Progenitor cell of endocrine pancreas (in vitro differentiated cells): ENCODE data around the gene TMED8. TPM values are rescaled to one million over a fixed set of nuclear protein-coding genes. Genes with fewer than 3 reads are reported as not detected.
A peak's percentile ranks its signal among the peaks of the same experiment; 100 is the strongest.

Experiments used
- DNase-seq: peaks from one replicate; pipeline ENCODE4 v3.0.0; 2021; ENCODE audit warnings: low spot score; ENCODE audit not compliant: unreplicated experiment
- H3K27ac Mint-ChIP-seq: 2 replicates; pipeline ENCODE4 v1.8.0; 2021; ENCODE audit warnings: mild to moderate bottlenecking, moderate library complexity, mixed read lengths
- H3K27me3 Mint-ChIP-seq: 2 replicates; pipeline ENCODE4 v1.8.0; 2021; ENCODE audit warnings: mixed read lengths
- H3K36me3 Mint-ChIP-seq: 2 replicates; pipeline ENCODE4 v1.8.0; 2022; ENCODE audit warnings: mixed read lengths; ENCODE audit not compliant: insufficient read depth
- H3K4me1 Mint-ChIP-seq: 2 replicates; pipeline ENCODE4 v1.8.0; 2021; ENCODE audit warnings: low read depth, mixed read lengths
- H3K4me3 Mint-ChIP-seq: 2 replicates; pipeline ENCODE4 v1.8.0; 2021; ENCODE audit warnings: low read depth, mild to moderate bottlenecking, moderate library complexity, mixed read lengths
- H3K9me3 Mint-ChIP-seq: 2 replicates; pipeline ENCODE4 v1.8.0; 2021; ENCODE audit warnings: low read depth, mixed read lengths
- total RNA-seq: library from RNA; stranded (reverse); gene quantifications from 2 replicates; pipeline ENCODE4 v1.2.1, GENCODE V29; 2021
- TF ChIP-seq, protein P1 (sequence below): fragments of 200-600 bp; sonication (generic); IDR thresholded peaks from one replicate; pipeline ENCODE4 v1.5.0; 2021; ENCODE audit warnings: antibody characterized with exemption, mild to moderate bottlenecking; ENCODE audit not compliant: unreplicated experiment

TMED8 gene
- total RNA-seq, 1 donor from 2014 or later = 18.7 TPM

DNA sequence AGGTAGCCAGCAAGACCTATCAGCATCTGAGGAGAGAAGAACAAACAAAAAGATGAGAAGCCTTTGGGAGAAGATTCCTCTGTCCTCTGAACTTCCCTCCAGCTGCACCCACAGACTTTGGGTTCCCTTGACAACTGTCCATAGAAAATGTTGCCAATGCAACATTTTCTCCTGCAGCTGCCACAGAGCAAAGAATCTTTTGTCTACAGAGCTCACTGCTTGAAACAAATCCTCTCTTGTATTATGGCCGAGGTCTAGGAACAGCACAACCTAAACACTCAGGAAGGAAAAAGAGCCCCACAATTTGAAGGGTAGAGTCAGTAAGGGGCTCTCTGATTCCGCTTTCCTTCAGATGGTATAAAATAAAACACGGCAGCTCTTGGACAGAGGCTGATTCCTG, 70.5 kb downstream of the TMED8 start:
- Mint-ChIP-seq H3K9me3 (no peaks in the 10 kb centered on the region), H3K27me3 (no peaks in the 10 kb centered on the region), H3K27ac (no peak overlapping the region), H3K4me1 (no peaks in the 10 kb centered on the region), H3K36me3 (peaks cover 10% of the 10 kb centered on the region), H3K4me3 (no peak overlapping the region)
- TF ChIP-seq, protein P1, sequence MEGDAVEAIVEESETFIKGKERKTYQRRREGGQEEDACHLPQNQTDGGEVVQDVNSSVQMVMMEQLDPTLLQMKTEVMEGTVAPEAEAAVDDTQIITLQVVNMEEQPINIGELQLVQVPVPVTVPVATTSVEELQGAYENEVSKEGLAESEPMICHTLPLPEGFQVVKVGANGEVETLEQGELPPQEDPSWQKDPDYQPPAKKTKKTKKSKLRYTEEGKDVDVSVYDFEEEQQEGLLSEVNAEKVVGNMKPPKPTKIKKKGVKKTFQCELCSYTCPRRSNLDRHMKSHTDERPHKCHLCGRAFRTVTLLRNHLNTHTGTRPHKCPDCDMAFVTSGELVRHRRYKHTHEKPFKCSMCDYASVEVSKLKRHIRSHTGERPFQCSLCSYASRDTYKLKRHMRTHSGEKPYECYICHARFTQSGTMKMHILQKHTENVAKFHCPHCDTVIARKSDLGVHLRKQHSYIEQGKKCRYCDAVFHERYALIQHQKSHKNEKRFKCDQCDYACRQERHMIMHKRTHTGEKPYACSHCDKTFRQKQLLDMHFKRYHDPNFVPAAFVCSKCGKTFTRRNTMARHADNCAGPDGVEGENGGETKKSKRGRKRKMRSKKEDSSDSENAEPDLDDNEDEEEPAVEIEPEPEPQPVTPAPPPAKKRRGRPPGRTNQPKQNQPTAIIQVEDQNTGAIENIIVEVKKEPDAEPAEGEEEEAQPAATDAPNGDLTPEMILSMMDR = no peak
- DNase-seq = no peak

- H3K4me1 Mint-ChIP-seq = no peaks in the 10 kb centered on the region
- no peaks in the 10 kb centered on the region for H3K9me3 Mint-ChIP-seq
- H3K27ac Mint-ChIP-seq = no peak overlapping the region
- H3K36me3 Mint-ChIP-seq = peaks cover 7% of the 10 kb centered on the region
- no peak overlapping the region for H3K4me3 Mint-ChIP-seq
- TF ChIP-seq, protein P1 = no peak
- DNase-seq = no peak
- H3K27me3 Mint-ChIP-seq = no peaks in the 10 kb centered on the region
These were observed 71.2 kb downstream of the TMED8 start for GRCh38 chr14:77305696-77306095.

GRCh38 chr14:77303417-77304156, 73.3 kb downstream of the TMED8 start:
- TF ChIP-seq, protein P1 = no peak
- H3K4me3 Mint-ChIP-seq = no peak overlapping the region
- peaks cover 6% of the 10 kb centered on the region for H3K36me3 Mint-ChIP-seq
- H3K9me3 Mint-ChIP-seq = no peaks in the 10 kb centered on the region
- no peaks in the 10 kb centered on the region for H3K4me1 Mint-ChIP-seq
- no peaks in the 10 kb centered on the region for H3K27me3 Mint-ChIP-seq
- no peak overlapping the region for H3K27ac Mint-ChIP-seq
- no peak for DNase-seq

DNA sequence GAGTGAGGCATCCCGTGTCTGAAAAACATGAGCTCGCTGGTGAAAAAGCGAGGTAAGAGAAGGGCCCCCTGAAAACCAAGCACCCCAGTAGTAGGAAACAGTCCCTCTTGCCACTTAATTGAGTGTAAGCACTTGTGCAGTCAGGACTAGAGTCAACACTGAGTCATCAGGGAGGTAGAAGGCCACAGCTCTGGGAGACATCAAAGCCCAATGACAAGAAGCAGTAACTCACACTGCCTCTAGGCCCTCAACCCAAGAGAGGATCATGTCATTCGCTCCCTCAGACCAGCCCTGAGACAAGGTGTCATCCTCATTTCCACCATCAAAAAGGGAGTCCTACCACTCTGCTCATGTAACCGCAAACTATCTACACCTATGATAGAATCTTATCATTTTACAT, 74.0 kb downstream of the TMED8 start:
- Mint-ChIP-seq H3K9me3 (no peaks in the 10 kb centered on the region), H3K27me3 (no peaks in the 10 kb centered on the region), H3K27ac (no peak overlapping the region), H3K36me3 (peaks cover 9% of the 10 kb centered on the region), H3K4me3 (no peak overlapping the region), H3K4me1 (no peaks in the 10 kb centered on the region)
- TF ChIP-seq, protein P1 = no peak
- no peak for DNase-seq

DNA sequence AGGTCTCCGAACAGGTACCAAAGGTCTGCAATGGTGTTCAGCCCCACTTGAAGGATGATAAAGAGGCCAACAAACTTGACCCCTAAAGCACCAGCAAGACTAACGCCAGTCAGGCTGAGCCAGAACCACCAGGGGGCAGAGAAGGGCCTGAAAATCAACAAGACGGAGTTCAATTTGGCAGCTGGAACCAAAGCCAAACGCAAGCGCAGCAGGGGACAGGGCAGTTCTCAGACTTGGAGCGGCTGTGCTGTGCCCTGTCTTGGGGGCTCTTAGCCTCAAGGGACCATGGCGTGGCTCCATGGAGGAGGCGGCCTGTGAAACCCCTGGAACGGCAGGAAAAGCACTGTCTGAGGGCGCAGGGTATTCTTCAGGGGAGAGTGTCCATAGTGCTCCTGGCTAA, 75.8 kb downstream of the TMED8 start:
- H3K27ac Mint-ChIP-seq = no peak overlapping the region
- TF ChIP-seq, protein P1 = peak; percentile 88
- H3K4me3 Mint-ChIP-seq = no peak overlapping the region
- H3K9me3 Mint-ChIP-seq = no peaks in the 10 kb centered on the region
- DNase-seq = peak; percentile 59
- H3K4me1 Mint-ChIP-seq = no peaks in the 10 kb centered on the region
- no peaks in the 10 kb centered on the region for H3K27me3 Mint-ChIP-seq
- peaks cover 10% of the 10 kb centered on the region for H3K36me3 Mint-ChIP-seq
